NB4 (cell line): Measurements from ENCODE around the gene DHDH.

Source experiments
- CTCF ChIP-seq: IDR thresholded peaks from one replicate; pipeline ENCODE4 v1.5.1; 2012; ENCODE audit warnings: low read depth, low read length
- MYC ChIP-seq: IDR thresholded peaks from 2 replicates; pipeline ENCODE4 v1.6.1; 2011; ENCODE audit warnings: low read depth, low read length

- TF ChIP-seq CTCF (no peak), MYC (no peak)
Measured at GRCh38 chr19:48905664-48906063, 27.8 kb upstream of the DHDH start.
